ENCODE data around the gene ARHGAP15.

ARHGAP15 gene

DNA sequence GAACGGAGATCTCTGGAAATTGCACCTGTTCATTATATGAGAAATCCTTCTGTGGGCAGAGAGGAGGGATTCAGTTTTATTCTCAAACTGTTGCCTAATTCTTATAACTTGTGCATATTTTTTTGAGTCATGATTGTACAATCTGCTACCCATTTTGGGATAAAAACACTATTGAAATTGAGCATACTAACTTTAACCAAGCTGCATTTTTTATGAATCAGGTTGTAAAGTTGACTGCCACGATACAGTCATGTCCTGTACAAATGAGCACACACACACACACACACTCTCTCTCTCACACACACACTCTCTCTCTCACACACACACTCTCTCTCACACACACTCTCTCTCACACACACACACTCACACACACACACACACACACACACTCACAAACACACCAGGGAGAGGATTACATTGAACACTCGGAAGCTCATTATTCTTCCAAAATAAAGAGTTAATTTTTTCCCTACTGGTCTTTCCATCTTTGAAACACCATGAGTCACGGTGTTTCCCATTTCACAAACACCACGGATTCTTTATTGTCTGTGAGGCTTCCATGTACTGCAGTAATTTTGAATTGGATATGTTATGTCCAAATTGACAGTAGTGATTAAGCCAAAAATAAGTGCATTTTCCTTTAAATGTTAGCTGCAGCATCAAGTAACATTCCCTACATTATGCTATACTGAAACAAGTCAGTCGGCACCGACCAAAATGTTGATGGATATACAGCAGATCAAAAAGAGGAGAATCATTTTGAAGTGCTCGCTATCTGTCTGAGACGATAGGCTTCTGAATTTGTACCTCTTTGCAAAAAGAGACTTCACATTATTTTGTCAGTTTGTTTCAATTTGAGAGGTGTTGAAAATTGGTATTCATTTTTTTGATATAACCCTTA is 216.9 kb downstream of the ARHGAP15 start:
- no peak overlapping the region for H3K4me3 ChIP-seq (ENCODE audit: low read length)
- no peak for DNase-seq (ENCODE audit: low read depth)
- TF ChIP-seq, protein P1, sequence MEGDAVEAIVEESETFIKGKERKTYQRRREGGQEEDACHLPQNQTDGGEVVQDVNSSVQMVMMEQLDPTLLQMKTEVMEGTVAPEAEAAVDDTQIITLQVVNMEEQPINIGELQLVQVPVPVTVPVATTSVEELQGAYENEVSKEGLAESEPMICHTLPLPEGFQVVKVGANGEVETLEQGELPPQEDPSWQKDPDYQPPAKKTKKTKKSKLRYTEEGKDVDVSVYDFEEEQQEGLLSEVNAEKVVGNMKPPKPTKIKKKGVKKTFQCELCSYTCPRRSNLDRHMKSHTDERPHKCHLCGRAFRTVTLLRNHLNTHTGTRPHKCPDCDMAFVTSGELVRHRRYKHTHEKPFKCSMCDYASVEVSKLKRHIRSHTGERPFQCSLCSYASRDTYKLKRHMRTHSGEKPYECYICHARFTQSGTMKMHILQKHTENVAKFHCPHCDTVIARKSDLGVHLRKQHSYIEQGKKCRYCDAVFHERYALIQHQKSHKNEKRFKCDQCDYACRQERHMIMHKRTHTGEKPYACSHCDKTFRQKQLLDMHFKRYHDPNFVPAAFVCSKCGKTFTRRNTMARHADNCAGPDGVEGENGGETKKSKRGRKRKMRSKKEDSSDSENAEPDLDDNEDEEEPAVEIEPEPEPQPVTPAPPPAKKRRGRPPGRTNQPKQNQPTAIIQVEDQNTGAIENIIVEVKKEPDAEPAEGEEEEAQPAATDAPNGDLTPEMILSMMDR (conservative IDR thresholded peaks at IDR 0.05; ENCODE audit: low read depth, low read length) = no peak

DNA sequence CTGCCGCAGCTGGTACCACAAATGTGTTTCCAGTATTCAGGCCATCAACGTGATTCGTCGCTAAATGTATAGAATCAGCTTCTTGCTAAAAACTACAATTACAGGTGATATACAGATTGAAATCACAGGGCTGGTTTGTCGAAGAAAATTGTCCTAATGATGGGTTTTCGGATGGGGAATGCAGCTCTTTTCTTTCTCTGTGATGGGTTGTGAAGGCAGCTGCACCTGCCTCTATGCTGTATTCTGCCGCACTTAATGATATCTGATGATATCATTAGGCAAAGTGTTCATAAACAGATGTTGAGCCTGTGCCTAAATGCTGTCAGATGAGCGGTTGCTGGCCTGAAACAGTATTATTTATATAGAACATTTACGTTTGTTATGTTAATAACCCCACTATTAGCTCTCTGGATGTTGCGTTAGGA is 218.1 kb downstream of the ARHGAP15 start:
- TF ChIP-seq, protein P1 (conservative IDR thresholded peaks at IDR 0.05; ENCODE audit: low read depth, low read length) = no peak
- no peak for DNase-seq (ENCODE audit: low read depth)
- H3K4me3 ChIP-seq (ENCODE audit: low read length) = no peak overlapping the region

DNA sequence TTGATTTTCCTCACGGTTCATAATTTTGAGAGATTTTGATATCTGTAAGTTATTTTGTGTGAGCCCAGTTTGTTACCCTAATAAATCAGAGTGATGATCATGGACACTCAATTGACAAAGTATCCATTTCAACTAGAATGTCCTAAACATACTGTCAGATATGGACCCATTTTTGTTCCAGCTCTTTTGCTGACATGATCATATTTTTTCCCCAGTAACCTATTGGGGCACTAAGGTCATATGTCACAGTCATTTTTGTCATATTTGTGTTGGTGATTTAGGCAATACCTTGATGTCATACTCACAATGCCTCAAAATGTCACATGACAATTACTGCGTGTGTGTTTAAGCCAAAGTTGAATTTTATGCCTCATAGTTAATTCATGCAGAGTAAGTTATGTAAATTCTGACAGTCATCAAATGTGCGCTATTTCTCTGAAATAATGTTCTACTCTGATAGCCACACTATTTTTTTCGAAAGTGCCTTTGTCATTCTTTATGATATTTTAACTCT is 218.7 kb downstream of the ARHGAP15 start:
- no peak overlapping the region for H3K4me3 ChIP-seq (ENCODE audit: low read length)
- TF ChIP-seq, protein P1 (conservative IDR thresholded peaks at IDR 0.05; ENCODE audit: low read depth, low read length) = no peak
- no peak for DNase-seq (ENCODE audit: low read depth)

DNA sequence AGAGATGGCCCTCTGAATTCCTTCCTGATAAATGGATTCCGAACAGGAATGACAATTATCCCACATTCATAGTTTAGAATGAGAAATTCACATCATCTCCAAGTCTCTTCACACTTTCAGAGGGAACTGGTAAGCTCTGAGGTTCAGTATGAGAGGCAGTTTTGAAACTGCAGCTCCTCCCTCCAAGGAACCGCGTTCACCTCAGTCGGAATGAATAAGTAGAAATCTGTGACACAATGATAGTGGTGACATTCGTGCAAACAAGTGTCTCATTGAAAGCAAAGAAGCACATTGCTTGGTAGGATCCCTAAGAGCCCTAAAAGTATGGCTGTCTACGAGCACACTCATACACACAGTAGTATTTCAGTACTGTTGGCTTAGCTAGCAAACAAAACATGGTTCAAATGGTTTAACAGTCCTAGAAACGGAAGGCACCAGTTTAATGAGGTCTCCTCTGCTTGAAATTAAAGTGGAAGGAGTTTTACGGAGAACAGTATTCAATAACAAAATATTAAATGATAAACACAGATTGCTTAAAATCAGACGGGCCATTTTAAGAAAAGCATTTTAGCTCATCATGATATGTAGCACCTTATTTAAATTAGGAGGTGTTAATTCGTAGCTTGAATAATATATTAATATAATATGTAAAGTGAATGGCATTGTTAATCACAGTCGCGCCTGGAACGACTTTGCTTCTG is 225.0 kb downstream of the ARHGAP15 start:
- no peak for DNase-seq (ENCODE audit: low read depth)
- TF ChIP-seq, protein P1 (conservative IDR thresholded peaks at IDR 0.05; ENCODE audit: low read depth, low read length) = no peak
- no peak overlapping the region for H3K4me3 ChIP-seq (ENCODE audit: low read length)

DNA sequence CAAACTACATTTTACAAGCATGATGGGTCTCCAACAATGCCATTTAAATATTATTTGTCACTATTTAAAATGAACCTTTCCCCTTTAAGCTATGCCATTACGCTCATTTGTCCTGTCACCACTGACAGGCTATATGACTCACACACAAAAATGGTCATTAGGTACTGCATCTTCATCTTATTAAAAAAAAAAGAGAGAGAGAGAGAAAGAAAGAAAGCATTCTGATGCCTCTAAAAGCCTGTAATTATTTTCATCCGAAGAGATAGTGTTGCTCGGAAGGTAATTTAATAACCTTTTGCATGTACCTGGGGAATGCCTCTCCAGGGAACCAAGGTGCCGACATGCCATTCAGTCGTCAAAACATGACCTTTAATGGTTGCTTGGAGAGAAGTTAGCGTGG is 226.7 kb downstream of the ARHGAP15 start:
- TF ChIP-seq, protein P1 (conservative IDR thresholded peaks at IDR 0.05; ENCODE audit: low read depth, low read length) = no peak
- H3K4me3 ChIP-seq (ENCODE audit: low read length) = no peak overlapping the region
- DNase-seq (ENCODE audit: low read depth) = no peak

DNA sequence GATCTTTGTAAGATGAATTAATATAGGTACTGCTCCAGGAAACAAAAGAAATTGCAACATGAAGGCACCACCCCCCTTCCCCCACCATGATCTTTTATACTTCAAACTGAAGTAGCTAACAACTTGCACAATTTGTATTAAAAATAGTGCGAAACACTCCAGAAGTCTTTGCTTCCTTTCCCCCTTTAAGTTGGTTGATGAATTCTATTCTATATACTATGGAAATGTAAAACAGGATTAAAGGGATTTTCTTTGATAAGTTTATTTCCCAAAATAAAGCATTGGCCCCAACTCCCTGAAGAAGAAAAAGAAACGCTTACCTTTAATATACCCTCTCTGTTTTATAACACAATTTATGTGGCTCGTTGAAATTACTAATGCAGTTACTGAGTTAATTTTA is 227.1 kb downstream of the ARHGAP15 start:
- no peak for DNase-seq (ENCODE audit: low read depth)
- TF ChIP-seq, protein P1 (conservative IDR thresholded peaks at IDR 0.05; ENCODE audit: low read depth, low read length) = no peak

More for the DNA sequence above, 227.1 kb downstream of the ARHGAP15 start:
- H3K4me3 ChIP-seq (ENCODE audit: low read length) = no peak overlapping the region

All from retinal pigment epithelial cell (primary cell).